ENCODE data around the gene ABLIM2.

DNA sequence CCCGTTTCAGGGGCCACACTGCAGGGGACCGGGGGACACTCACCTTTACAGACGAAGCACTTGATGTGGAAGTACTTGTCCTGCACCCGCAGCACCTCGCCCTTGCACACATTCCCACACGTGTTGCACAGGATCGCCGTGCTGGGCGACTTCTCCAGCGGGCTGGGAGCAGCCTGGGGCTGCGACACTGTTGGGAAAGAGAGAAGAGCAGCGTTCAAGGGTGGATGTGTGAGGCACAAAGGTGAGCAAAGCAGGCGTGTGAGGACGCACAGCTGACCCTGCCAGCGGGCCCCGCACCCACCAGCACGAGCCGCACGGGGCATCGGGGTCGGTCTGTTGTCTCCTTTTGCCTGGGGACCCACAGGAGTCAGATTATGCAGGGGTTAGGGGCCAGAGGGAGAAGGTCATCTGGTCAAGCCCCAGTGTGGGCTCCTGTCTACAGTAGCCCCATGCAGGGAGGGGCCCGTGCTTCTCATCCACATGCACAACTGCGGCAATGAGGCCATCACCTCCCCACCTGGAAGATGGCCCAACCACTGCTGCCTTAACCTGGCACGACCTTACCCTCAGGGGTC is 52.1 kb downstream of the ABLIM2 start:
- TF ChIP-seq, protein P1, sequence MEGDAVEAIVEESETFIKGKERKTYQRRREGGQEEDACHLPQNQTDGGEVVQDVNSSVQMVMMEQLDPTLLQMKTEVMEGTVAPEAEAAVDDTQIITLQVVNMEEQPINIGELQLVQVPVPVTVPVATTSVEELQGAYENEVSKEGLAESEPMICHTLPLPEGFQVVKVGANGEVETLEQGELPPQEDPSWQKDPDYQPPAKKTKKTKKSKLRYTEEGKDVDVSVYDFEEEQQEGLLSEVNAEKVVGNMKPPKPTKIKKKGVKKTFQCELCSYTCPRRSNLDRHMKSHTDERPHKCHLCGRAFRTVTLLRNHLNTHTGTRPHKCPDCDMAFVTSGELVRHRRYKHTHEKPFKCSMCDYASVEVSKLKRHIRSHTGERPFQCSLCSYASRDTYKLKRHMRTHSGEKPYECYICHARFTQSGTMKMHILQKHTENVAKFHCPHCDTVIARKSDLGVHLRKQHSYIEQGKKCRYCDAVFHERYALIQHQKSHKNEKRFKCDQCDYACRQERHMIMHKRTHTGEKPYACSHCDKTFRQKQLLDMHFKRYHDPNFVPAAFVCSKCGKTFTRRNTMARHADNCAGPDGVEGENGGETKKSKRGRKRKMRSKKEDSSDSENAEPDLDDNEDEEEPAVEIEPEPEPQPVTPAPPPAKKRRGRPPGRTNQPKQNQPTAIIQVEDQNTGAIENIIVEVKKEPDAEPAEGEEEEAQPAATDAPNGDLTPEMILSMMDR (IDR thresholded peaks at IDR 0.05): no peak
- no peak for TF ChIP-seq POLR2A (IDR thresholded peaks at IDR 0.05)
